IPS-15b (cell line): ENCODE data around the gene ENTPD8.

ENCODE experiments used
- H3K27me3 ChIP-seq: one replicate; pipeline ENCODE4 v1.6.1; 2013; ENCODE audit warnings: low read length; ENCODE audit not compliant: control insufficient read depth, insufficient read depth
- H3K36me3 ChIP-seq: one replicate; pipeline ENCODE4 v1.6.1; 2013; ENCODE audit warnings: low read length; ENCODE audit not compliant: control insufficient read depth, insufficient read depth
- H3K4me1 ChIP-seq: one replicate; pipeline ENCODE4 v1.6.1; 2013; ENCODE audit warnings: mild to moderate bottlenecking, low read length; ENCODE audit not compliant: control insufficient read depth, insufficient read depth
- H3K4me3 ChIP-seq: one replicate; pipeline ENCODE4 v1.5.1; 2013; ENCODE audit warnings: low read depth, low read length
- H3K9ac ChIP-seq: one replicate; pipeline ENCODE4 v1.6.1; 2013; ENCODE audit warnings: low read depth, mild to moderate bottlenecking, low read length
- H3K9me3 ChIP-seq: one replicate; pipeline ENCODE4 v1.6.1; 2013; ENCODE audit warnings: mild to moderate bottlenecking, low read length; ENCODE audit not compliant: control insufficient read depth, insufficient read depth

The ENTPD8 gene

GRCh38 chr9:137394866-137395665 lies 46.1 kb downstream of the ENTPD8 start:
- H3K9me3 ChIP-seq: no peaks in the 10 kb centered on the region
- H3K4me3 ChIP-seq: no peak overlapping the region
- H3K27me3 ChIP-seq: no peaks in the 10 kb centered on the region
- no peaks in the 10 kb centered on the region for H3K4me1 ChIP-seq
- H3K9ac ChIP-seq: no peak overlapping the region
- H3K36me3 ChIP-seq: no peaks in the 10 kb centered on the region

GRCh38 chr9:137393176-137394150 lies 47.7 kb downstream of the ENTPD8 start:
- Histone ChIP-seq H3K9me3 (no peaks in the 10 kb centered on the region), H3K36me3 (peaks cover 3% of the 10 kb centered on the region), H3K4me3 (no peak overlapping the region), H3K4me1 (no peaks in the 10 kb centered on the region), H3K27me3 (no peaks in the 10 kb centered on the region), H3K9ac (no peak overlapping the region)

- Histone ChIP-seq H3K9ac (no peak overlapping the region), H3K9me3 (no peaks in the 10 kb centered on the region), H3K4me1 (no peaks in the 10 kb centered on the region), H3K36me3 (peaks cover 3% of the 10 kb centered on the region), H3K4me3 (no peak overlapping the region), H3K27me3 (no peaks in the 10 kb centered on the region)
Observed at GRCh38 chr9:137392232-137393007, 48.7 kb downstream of the ENTPD8 start.

GRCh38 chr9:137391411-137391754 lies 49.8 kb downstream of the ENTPD8 start:
- Histone ChIP-seq H3K4me3 (no peak overlapping the region), H3K9ac (no peak overlapping the region), H3K27me3 (no peaks in the 10 kb centered on the region), H3K36me3 (peaks cover 3% of the 10 kb centered on the region), H3K4me1 (no peaks in the 10 kb centered on the region), H3K9me3 (no peaks in the 10 kb centered on the region)

- H3K9ac ChIP-seq: no peak overlapping the region
- H3K36me3 ChIP-seq: peaks cover 3% of the 10 kb centered on the region
- H3K4me3 ChIP-seq: no peak overlapping the region
- no peaks in the 10 kb centered on the region for H3K27me3 ChIP-seq
- H3K9me3 ChIP-seq: no peaks in the 10 kb centered on the region
- no peaks in the 10 kb centered on the region for H3K4me1 ChIP-seq
Observed at GRCh38 chr9:137390553-137391410, 50.4 kb downstream of the ENTPD8 start.

- Histone ChIP-seq H3K9ac (no peak overlapping the region), H3K4me1 (no peaks in the 10 kb centered on the region), H3K4me3 (no peak overlapping the region), H3K27me3 (no peaks in the 10 kb centered on the region), H3K9me3 (no peaks in the 10 kb centered on the region), H3K36me3 (peaks cover 3% of the 10 kb centered on the region)
Observed at GRCh38 chr9:137389428-137389746, 51.8 kb downstream of the ENTPD8 start.

GRCh38 chr9:137388589-137389427 lies 52.3 kb downstream of the ENTPD8 start:
- H3K4me1 ChIP-seq: no peaks in the 10 kb centered on the region
- H3K9me3 ChIP-seq: no peaks in the 10 kb centered on the region
- H3K36me3 ChIP-seq: peaks cover 3% of the 10 kb centered on the region
- H3K27me3 ChIP-seq: no peaks in the 10 kb centered on the region
- no peak overlapping the region for H3K4me3 ChIP-seq
- no peak overlapping the region for H3K9ac ChIP-seq

- H3K36me3 ChIP-seq: peaks cover 3% of the 10 kb centered on the region
- no peak overlapping the region for H3K4me3 ChIP-seq
- H3K9ac ChIP-seq: no peak overlapping the region
- no peaks in the 10 kb centered on the region for H3K27me3 ChIP-seq
- H3K9me3 ChIP-seq: no peaks in the 10 kb centered on the region
- H3K4me1 ChIP-seq: no peaks in the 10 kb centered on the region
Observed at GRCh38 chr9:137387891-137388560, 53.1 kb downstream of the ENTPD8 start.

- no peak overlapping the region for H3K9ac ChIP-seq
- no peaks in the 10 kb centered on the region for H3K27me3 ChIP-seq
- H3K9me3 ChIP-seq: no peaks in the 10 kb centered on the region
- peaks cover 3% of the 10 kb centered on the region for H3K36me3 ChIP-seq
- no peak overlapping the region for H3K4me3 ChIP-seq
- H3K4me1 ChIP-seq: no peaks in the 10 kb centered on the region
Observed at GRCh38 chr9:137387114-137387890, 53.9 kb downstream of the ENTPD8 start.
